B cell (primary cell): ENCODE data around the gene XYLT1. TPM values are rescaled to one million over a fixed set of nuclear protein-coding genes. Genes with fewer than 3 reads are reported as not detected.

Experiments used
- ATAC-seq: fragments of 200-7000 bp; cut with Tn5 transposase; one replicate; pipeline ENCODE4 v1.10.0; 2021; ENCODE audit warnings: low read depth, mild to moderate bottlenecking, moderate number of reproducible peaks, moderate library complexity
- CTCF ChIA-PET: fragments of 350-600 bp; sonication (Branson Sonifier 250); formaldehyde crosslinking; loops from one replicate; lab custom pipeline; 2021; ENCODE audit warnings: antibody characterized with exemption, inconsistent platforms; lab: Charles Lee
- POLR2A ChIA-PET: fragments of 350-600 bp; sonication (Branson Sonifier 250); formaldehyde crosslinking; loops from one replicate; lab custom pipeline; 2021; ENCODE audit warnings: antibody characterized with exemption; lab: Charles Lee
- DNase-seq: peaks from one replicate; pipeline ENCODE4 v3.0.0; 2013
- H2AFZ ChIP-seq: 2 replicates; pipeline ENCODE4 v1.6.1; 2012; ENCODE audit warnings: mild to moderate bottlenecking, low read depth, low read length; ENCODE audit not compliant: insufficient read depth, poor library complexity, severe bottlenecking
- H3K27ac ChIP-seq, 2 donors: 1 replicate in 1 of 2; 2 replicates in 1 of 2; pipeline ENCODE4 v1.5.1; 2012 to 2013; ENCODE audit warnings: low read length in 2 of 2, mild to moderate bottlenecking in 2 of 2, moderate library complexity in 1 of 2
- H3K27me3 ChIP-seq, 4 experiments: fragments of 200-600 bp in 1 of 4; sonication (generic) in 1 of 4; replicated peaks in 1 of 4; 1 replicate in 2 of 4; 2 replicates in 2 of 4; pipeline versions ENCODE4 v1.6.1 to v1.7.0; 2013 to 2016; ENCODE audit warnings: low read length in 3 of 4, mild to moderate bottlenecking in 2 of 4, mixed read lengths in 1 of 4, moderate library complexity in 1 of 4; ENCODE audit not compliant: insufficient read depth in 4 of 4, control insufficient read depth in 3 of 4; ENCODE audit errors: control extremely low read depth in 1 of 4
- H3K36me3 ChIP-seq, 2 experiments: replicated peaks in 1 of 2; 1 replicate in 1 of 2; 2 replicates in 1 of 2; pipeline versions ENCODE4 v1.6.1 to v1.7.1; 2013; ENCODE audit warnings: low read length in 1 of 2; ENCODE audit not compliant: insufficient read depth in 2 of 2, control insufficient read depth in 1 of 2; ENCODE audit errors: control extremely low read depth in 1 of 2, extremely low read depth in 1 of 2
- H3K4me1 ChIP-seq, 2 donors: fragments of 200-600 bp in 1 of 2; sonication (generic) in 1 of 2; 1 replicate in 1 of 2; 2 replicates in 1 of 2; pipeline versions ENCODE4 v1.5.1 to v1.6.1; 2013 to 2017; ENCODE audit warnings: low read length in 2 of 2; ENCODE audit not compliant: control insufficient read depth in 2 of 2, insufficient read depth in 2 of 2
- H3K4me2 ChIP-seq: replicated peaks from 2 replicates; pipeline ENCODE3; 2012; ENCODE audit warnings: mild to moderate bottlenecking, low read depth, low read length; ENCODE audit not compliant: poor library complexity, severe bottlenecking
- H3K4me3 ChIP-seq, 5 experiments: fragments of 200-600 bp in 1 of 5; sonication (generic) in 1 of 5; 1 replicate in 3 of 5; 2 replicates in 2 of 5; pipeline versions ENCODE4 v1.5.1 to v1.7.0; 2011 to 2016; ENCODE audit warnings: low read length in 4 of 5, mild to moderate bottlenecking in 4 of 5, low read depth in 2 of 5, control low read depth in 1 of 5, moderate library complexity in 1 of 5; ENCODE audit not compliant: insufficient read depth in 1 of 5; ENCODE audit errors: control extremely low read depth in 1 of 5, extremely low read depth in 1 of 5
- H3K79me2 ChIP-seq: fragments of 200-600 bp; sonication (generic); one replicate; pipeline ENCODE4 v1.6.0; 2016; ENCODE audit warnings: low read length; ENCODE audit not compliant: control insufficient read depth, insufficient read depth
- H3K9ac ChIP-seq: fragments of 200-600 bp; sonication (generic); 2 replicates; pipeline ENCODE4 v1.6.1; 2017; ENCODE audit warnings: mild to moderate bottlenecking, low read length, moderate library complexity
- H3K9me3 ChIP-seq, 3 donors: one replicate each; pipeline versions ENCODE4 v1.6.1 to v1.7.1; 2013; ENCODE audit warnings: low read length in 2 of 3; ENCODE audit not compliant: control insufficient read depth in 2 of 3, insufficient read depth in 1 of 3; ENCODE audit errors: control extremely low read depth in 1 of 3
- H4K20me1 ChIP-seq: 2 replicates; pipeline ENCODE4 v1.6.0; 2012; ENCODE audit warnings: mild to moderate bottlenecking, low read length; ENCODE audit not compliant: insufficient read depth, control insufficient read depth, poor library complexity, severe bottlenecking
- H3K27ac Mint-ChIP-seq: one replicate; pipeline ENCODE4 v1.8.0; 2021; ENCODE audit warnings: mixed read lengths
- H3K27me3 Mint-ChIP-seq: one replicate; pipeline ENCODE4 v1.8.0; 2021; ENCODE audit warnings: mixed read lengths
- H3K4me1 Mint-ChIP-seq: one replicate; pipeline ENCODE4 v1.8.0; 2021; ENCODE audit warnings: mixed read lengths
- H3K4me3 Mint-ChIP-seq: one replicate; pipeline ENCODE4 v1.8.0; 2021; ENCODE audit warnings: mixed read lengths
- H3K9me3 Mint-ChIP-seq: one replicate; pipeline ENCODE4 v1.8.0; 2022; ENCODE audit warnings: mixed read lengths; ENCODE audit not compliant: insufficient read depth
- CTCF ChIP-seq: fragments of 200-600 bp; IDR thresholded peaks from one replicate; pipeline ENCODE4 v1.8.0; 2022; ENCODE audit warnings: antibody characterized with exemption, mild to moderate bottlenecking
- EZH2 ChIP-seq: IDR thresholded peaks from 2 replicates; pipeline ENCODE4 v1.6.1; 2012; ENCODE audit warnings: borderline replicate concordance, low read depth, mild to moderate bottlenecking, moderate library complexity, low read length; ENCODE audit not compliant: insufficient read depth, poor library complexity, severe bottlenecking
- WGBS: methylation state at CpG from one replicate; pipeline ENCODE4 v1.1.5; 2013; ENCODE audit warnings: missing lambda C conversion rate; ENCODE audit not compliant: insufficient coverage; 5-methylcytosine and 5-hydroxymethylcytosine counted together
- intact Hi-C: fragments of 100-400 bp; cut with micrococcal nuclease; formaldehyde crosslinking; loops from one replicate; pipeline ENCODE4 v1.10.0; 2022
- polyA plus RNA-seq: library from polyadenylated mRNA; depleted of rRNA; stranded (reverse); fragments of >200 nt; gene quantifications from 2 replicates; pipeline ENCODE4 v1.2.3, GENCODE V29; 2012
- total RNA-seq, 2 donors: library from RNA; stranded (reverse); fragments of 120-200 nt in 1 of 2; gene quantifications; 1 replicate in 1 of 2; 2 replicates in 1 of 2; pipeline versions ENCODE4 v1.2.3 to v1.2.4, GENCODE V29; 2013 to 2022

The XYLT1 gene
- total and polyA plus RNA-seq, 2 donors (not counting 1 experiment from before 2014, with no cell fraction given): 8.7 to 59.6 TPM

DNA sequence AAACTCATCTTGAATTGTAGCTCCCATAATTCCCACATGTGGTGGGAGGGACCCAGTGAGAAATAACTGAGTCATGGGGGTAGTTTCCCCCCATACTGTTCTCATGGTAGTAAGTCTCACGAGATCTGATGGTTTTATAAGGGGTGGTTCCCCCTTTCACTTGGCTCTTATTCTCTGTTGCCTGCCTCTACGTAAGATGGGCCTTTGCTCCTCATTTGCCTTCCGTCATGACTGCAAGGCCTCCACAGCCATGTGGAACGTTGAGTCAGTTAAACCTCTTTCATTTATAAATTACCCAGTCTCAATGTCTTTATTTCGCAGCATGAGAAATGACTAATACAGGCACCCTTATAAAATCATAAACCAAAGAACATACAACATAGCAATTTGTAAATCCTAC lies 79.0 kb downstream of the XYLT1 start:
- WGBS: 89% methylated on average over 3 of the region's 5 CpGs
- ATAC-seq: no peak
- no peaks in the 10 kb centered on the region for H3K9me3 ChIP-seq
- H2AFZ ChIP-seq: no peak overlapping the region
- peaks cover 3% of the 10 kb centered on the region for H4K20me1 ChIP-seq
- Mint-ChIP-seq H3K27ac (no peak overlapping the region), H3K4me3 (no peak overlapping the region), H3K27me3 (no peaks in the 10 kb centered on the region), H3K4me1 (peaks cover 34% of the 10 kb centered on the region), H3K9me3 (no peaks in the 10 kb centered on the region)
- H3K79me2 ChIP-seq: peaks cover 94% of the 10 kb centered on the region
- DNase-seq: no peak
- intact Hi-C loops: no loop called here
- H3K27ac ChIP-seq: no peak overlapping the region
- H3K4me1 ChIP-seq: peaks cover 0 to 6% of the 10 kb centered on the region in 2 donors
- H3K4me3 ChIP-seq: no peak overlapping the region
- H3K36me3 ChIP-seq: peaks cover 0 to 1% of the 10 kb centered on the region in 2 experiments
- CTCF ChIA-PET: no interaction called here
- TF ChIP-seq EZH2 (no peak), CTCF (no peak)
- POLR2A ChIA-PET: no interaction called here
- H3K27me3 ChIP-seq: no peaks in the 10 kb centered on the region
- no peak overlapping the region for H3K9ac ChIP-seq
- H3K4me2 ChIP-seq: no peak overlapping the region

DNA sequence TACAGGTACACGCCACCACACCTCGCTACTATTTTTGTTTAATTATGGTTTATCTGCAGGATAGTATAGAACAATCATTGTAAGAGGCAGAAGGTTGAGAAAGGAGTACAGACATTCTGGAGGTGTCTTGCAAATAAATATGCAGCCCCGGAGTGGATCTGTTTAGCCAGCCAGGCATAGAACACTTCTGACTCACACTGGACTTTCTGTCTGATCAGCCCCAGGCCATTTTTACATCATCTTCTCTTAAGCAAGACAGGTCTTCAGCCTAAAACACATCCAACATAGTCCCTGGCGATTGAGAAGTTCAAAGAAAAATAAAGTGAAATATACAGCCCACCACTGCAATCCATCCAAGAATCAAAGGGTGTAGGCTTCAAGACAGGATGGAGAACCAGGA lies 81.4 kb downstream of the XYLT1 start:
- Mint-ChIP-seq H3K27ac (no peak overlapping the region), H3K4me1 (peaks cover 41% of the 10 kb centered on the region), H3K27me3 (no peaks in the 10 kb centered on the region), H3K9me3 (no peaks in the 10 kb centered on the region), H3K4me3 (no peak overlapping the region)
- TF ChIP-seq CTCF: no peak
- no peak for TF ChIP-seq EZH2
- H2AFZ ChIP-seq: no peak overlapping the region
- no peaks in the 10 kb centered on the region for H3K9me3 ChIP-seq
- ATAC-seq: no peak
- H4K20me1 ChIP-seq: peaks cover under 1% of the 10 kb centered on the region
- no peak overlapping the region for H3K27ac ChIP-seq
- no peak overlapping the region for H3K4me3 ChIP-seq
- no peak overlapping the region for H3K4me2 ChIP-seq
- peaks cover 94% of the 10 kb centered on the region for H3K79me2 ChIP-seq
- H3K27me3 ChIP-seq: no peaks in the 10 kb centered on the region
- POLR2A ChIA-PET: no interaction called here
- H3K4me1 ChIP-seq: peaks cover 0 to 11% of the 10 kb centered on the region in 2 donors
- peaks cover 0 to 4% of the 10 kb centered on the region in 2 experiments for H3K36me3 ChIP-seq
- CTCF ChIA-PET: interaction anchor here (1.0 kb wide), 1 partner anchor 87 kb away, joined by 3 read pairs; no protein-coding TSS in a partner anchor
- no peak for DNase-seq
- H3K9ac ChIP-seq: no peak overlapping the region
- WGBS: no CpG with 5 or more reads among the region's 4 CpGs
- intact Hi-C loops: no loop called here
